WI38 (cell line): ENCODE data around the gene ABLIM1.

Experiments
- H3K4me3 ChIP-seq: 2 replicates; pipeline ENCODE4 v1.5.1; 2011; ENCODE audit warnings: low read depth, mild to moderate bottlenecking, control low read depth, low read length
- CTCF ChIP-seq: IDR thresholded peaks from 2 replicates; pipeline ENCODE4 v1.5.1; 2012; ENCODE audit warnings: low read depth, mild to moderate bottlenecking, control low read depth, low read length

Gene ABLIM1

GRCh38 chr10:114648368-114648767, 9.7 kb downstream of the ABLIM1 start:
- TF ChIP-seq CTCF, result no peak
- no peak overlapping the region for H3K4me3 ChIP-seq

GRCh38 chr10:114647545-114648138, 10.4 kb downstream of the ABLIM1 start:
- H3K4me3 ChIP-seq, result no peak overlapping the region

GRCh38 chr10:114646426-114646825, 11.6 kb downstream of the ABLIM1 start:
- TF ChIP-seq CTCF, result no peak
- H3K4me3 ChIP-seq, result no peak overlapping the region

More at GRCh38 chr10:114647545-114648138, 10.4 kb downstream of the ABLIM1 start:
- no peak for TF ChIP-seq CTCF

- no peak for TF ChIP-seq CTCF
- no peak overlapping the region for H3K4me3 ChIP-seq
These were observed 12.4 kb downstream of the ABLIM1 start for GRCh38 chr10:114645706-114646105.

GRCh38 chr10:114643158-114643557, 14.9 kb downstream of the ABLIM1 start:
- no peak for TF ChIP-seq CTCF
- no peak overlapping the region for H3K4me3 ChIP-seq

- TF ChIP-seq CTCF, result no peak
These were observed 15.3 kb downstream of the ABLIM1 start for GRCh38 chr10:114642729-114643128.

GRCh38 chr10:114638821-114639625, 19.1 kb downstream of the ABLIM1 start:
- no peak overlapping the region for H3K4me3 ChIP-seq
- no peak for TF ChIP-seq CTCF

More at GRCh38 chr10:114642729-114643128, 15.3 kb downstream of the ABLIM1 start:
- H3K4me3 ChIP-seq, result no peak overlapping the region
